GM12878 (cell line): ENCODE results near the gene HOXA1. TPM values are rescaled to one million over a fixed set of nuclear protein-coding genes. Genes with fewer than 3 reads are reported as not detected.

Experiments used
- ATAC-seq: fragments of 200-7000 bp; cut with Tn5 transposase; 3 replicates; pipeline ENCODE4 v1.9.1; 2020; ENCODE audit warnings: mild to moderate bottlenecking, moderate library complexity
- BruUV-seq: library from RNA; stranded (reverse); fragments of 400-500 nt; replicated peaks from 2 replicates; lab custom pipeline; 2021; lab: Mats Ljungman, UMichigan
- CTCF ChIA-PET: fragments of 300-600 bp; sonication (Branson Sonifier 250); formaldehyde crosslinking; extraction: SDS; loops from one replicate; lab custom pipeline; 2021; ENCODE audit warnings: inconsistent platforms; lab: Yijun Ruan, JAX
- POLR2A ChIA-PET: fragments of 350-600 bp; formaldehyde crosslinking; extraction: SDS; loops from one replicate; lab custom pipeline; 2021; ENCODE audit warnings: inconsistent platforms; lab: Charles Lee
- RAD21 ChIA-PET: fragments of 300-600 bp; sonication (Branson Sonifier 250); formaldehyde crosslinking; loops from one replicate; lab custom pipeline; 2023; ENCODE audit warnings: antibody characterized with exemption; ENCODE audit not compliant: unreplicated experiment; lab: Charles Lee
- SMC1A ChIA-PET: fragments of 300-600 bp; sonication (Branson Sonifier 250); formaldehyde crosslinking; loops from one replicate; lab custom pipeline; 2023; ENCODE audit not compliant: unreplicated experiment, uncharacterized antibody; lab: Charles Lee
- DNase-seq: peaks from one replicate; pipeline ENCODE4 v3.0.0-alpha.2; 2011; ENCODE audit warnings: low read depth, low spot score
- FAIRE-seq: peaks from 3 replicates; lab custom pipeline; 2011; peaks lifted over from hg19 to GRCh38; lab: Jason Lieb, UNC
- H2AFZ ChIP-seq: 2 replicates; pipeline ENCODE4 v1.6.0; 2011; ENCODE audit warnings: low read depth, low read length, control low read depth; ENCODE audit not compliant: control insufficient read depth
- H3K27ac ChIP-seq: 2 replicates; pipeline ENCODE4 v1.5.1; 2011; ENCODE audit warnings: control low read depth; ENCODE audit not compliant: control insufficient read depth, insufficient read depth
- H3K27me3 ChIP-seq, 2 experiments: replicated peaks in 1 of 2; 2 replicates each; pipeline versions ENCODE4 v1.6.0 to v1.6.1; 2011; ENCODE audit warnings: low read length in 1 of 2; ENCODE audit not compliant: control insufficient read depth in 2 of 2, insufficient read depth in 2 of 2
- H3K36me3 ChIP-seq, 2 experiments: 2 replicates each; pipeline ENCODE4 v1.5.1; 2011; ENCODE audit warnings: low read length in 1 of 2; ENCODE audit not compliant: control insufficient read depth in 2 of 2, insufficient read depth in 2 of 2
- H3K4me1 ChIP-seq: 2 replicates; pipeline ENCODE4 v1.6.1; 2011; ENCODE audit warnings: mild to moderate bottlenecking, low read length, moderate library complexity, mixed read lengths; ENCODE audit not compliant: control insufficient read depth, insufficient read depth
- H3K4me2 ChIP-seq: 2 replicates; pipeline ENCODE4 v1.6.0; 2011; ENCODE audit warnings: control low read depth; ENCODE audit not compliant: control insufficient read depth, insufficient read depth
- H3K4me3 ChIP-seq: fragments of 200-600 bp; sonication (generic); 2 replicates; pipeline ENCODE4 v1.5.1; 2016
- H3K79me2 ChIP-seq: 2 replicates; pipeline ENCODE4 v1.6.0; 2011; ENCODE audit warnings: low read length; ENCODE audit not compliant: control insufficient read depth, insufficient read depth
- H3K9ac ChIP-seq: 2 replicates; pipeline ENCODE4 v1.8.0; 2011; ENCODE audit warnings: low read length, control low read depth, mixed read lengths; ENCODE audit not compliant: control insufficient read depth, insufficient read depth
- H3K9me3 ChIP-seq: replicated peaks from 3 replicates; pipeline ENCODE4 v1.5.1; 2011; ENCODE audit warnings: mild to moderate bottlenecking, low read length; ENCODE audit not compliant: control insufficient read depth, insufficient read depth
- H4K20me1 ChIP-seq: 2 replicates; pipeline ENCODE4 v1.6.0; 2011; ENCODE audit not compliant: control insufficient read depth, insufficient read depth
- CHD4 ChIP-seq: fragments of 200-600 bp; sonication (generic); IDR thresholded peaks from 2 replicates; pipeline ENCODE4 v1.6.1; 2016; ENCODE audit warnings: mild to moderate bottlenecking
- CREM ChIP-seq: IDR thresholded peaks from 2 replicates; pipeline ENCODE4 v1.6.1; 2014; ENCODE audit warnings: antibody characterized with exemption, low read depth
- FOXM1 ChIP-seq: IDR thresholded peaks from 2 replicates; pipeline ENCODE4 v1.6.1; 2012; ENCODE audit warnings: low read depth, mild to moderate bottlenecking, inconsistent platforms, low read length, moderate library complexity
- HDAC6 ChIP-seq: fragments of 200-600 bp; sonication (generic); IDR thresholded peaks from one replicate; pipeline ENCODE4 v1.8.0; 2017; ENCODE audit warnings: antibody characterized with exemption; ENCODE audit not compliant: unreplicated experiment
- IKZF2 ChIP-seq, 2 experiments: fragments of 450-650 bp; IDR thresholded peaks; 2 replicates each; pipeline ENCODE4 v1.6.1; 2017; ENCODE audit warnings: mild to moderate bottlenecking in 2 of 2, moderate library complexity in 2 of 2
- JUNB ChIP-seq: IDR thresholded peaks from 2 replicates; pipeline ENCODE4 v1.6.1; 2016; ENCODE audit warnings: antibody characterized with exemption, mild to moderate bottlenecking
- KLF5 ChIP-seq: fragments of 450-650 bp; IDR thresholded peaks from 2 replicates; pipeline ENCODE4 v1.6.1; 2014; ENCODE audit warnings: mild to moderate bottlenecking; ENCODE audit not compliant: partially characterized antibody
- MEF2B ChIP-seq: fragments of 450-650 bp; IDR thresholded peaks from 2 replicates; pipeline ENCODE4 v1.6.1; 2018; ENCODE audit warnings: mild to moderate bottlenecking, moderate library complexity; ENCODE audit not compliant: partially characterized antibody, poor library complexity, severe bottlenecking
- MYC ChIP-seq: IDR thresholded peaks from 2 replicates; pipeline ENCODE4 v1.6.1; 2011; ENCODE audit warnings: mild to moderate bottlenecking, low read length, moderate library complexity, inconsistent platforms; ENCODE audit not compliant: insufficient read depth, insufficient replicate concordance, insufficient read length, severe bottlenecking
- RAD51 ChIP-seq: fragments of 450-650 bp; IDR thresholded peaks from 2 replicates; pipeline ENCODE4 v1.6.1; 2016; ENCODE audit warnings: moderate library complexity, mild to moderate bottlenecking, inconsistent platforms
- RB1 ChIP-seq: fragments of 450-650 bp; formaldehyde crosslinking; IDR thresholded peaks from 2 replicates; pipeline ENCODE4 v1.6.1; 2017; ENCODE audit warnings: mild to moderate bottlenecking, borderline replicate concordance
- RBBP5 ChIP-seq: fragments of 200-600 bp; sonication (generic); conservative IDR thresholded peaks from 2 replicates; pipeline ENCODE4 v1.6.1; 2016
- SRF ChIP-seq, 2 experiments: IDR thresholded peaks; 2 replicates each; pipeline ENCODE4 v1.6.1; 2011; ENCODE audit warnings: low read depth in 2 of 2, low read length in 2 of 2, mild to moderate bottlenecking in 1 of 2, moderate library complexity in 1 of 2
- SUPT20H ChIP-seq: IDR thresholded peaks from 2 replicates; pipeline ENCODE4 v1.6.1; 2011; ENCODE audit warnings: low read depth, mild to moderate bottlenecking, low read length, moderate library complexity, borderline replicate concordance; ENCODE audit not compliant: control insufficient read depth
- TCF7 ChIP-seq: IDR thresholded peaks from 2 replicates; pipeline ENCODE4 v1.6.1; 2014; ENCODE audit warnings: antibody characterized with exemption, borderline replicate concordance
- USF1 ChIP-seq: IDR thresholded peaks from 2 replicates; pipeline ENCODE4 v1.6.1; 2011; ENCODE audit warnings: borderline replicate concordance, low read depth, mild to moderate bottlenecking, moderate library complexity, mixed read lengths, low read length; ENCODE audit not compliant: insufficient read depth; ENCODE audit errors: extremely low read length
- WGBS: methylation state at CpG from one replicate; pipeline ENCODE4 v1.1.6; 2016; ENCODE audit warnings: low lambda C conversion rate; ENCODE audit not compliant: insufficient replicate concordance, insufficient coverage; ENCODE audit errors: missing lambda C conversion rate; 5-methylcytosine and 5-hydroxymethylcytosine counted together
- in situ Hi-C: fragments of 300-500 bp; cut with MboI; formaldehyde crosslinking; loops from 9 replicates; pipeline ENCODE4 v1.14.3; 2018; ENCODE audit warnings: mixed read lengths
- intact Hi-C: fragments of 100-400 bp; cut with micrococcal nuclease; formaldehyde crosslinking; loops from one replicate; pipeline ENCODE4 v1.14.2; 2022; ENCODE audit not compliant: unreplicated experiment
- polyA plus RNA-seq, 11 experiments: library from polyadenylated mRNA; depleted of rRNA in 4 of 11; unstranded in 6 of 11; stranded (reverse) in 5 of 11; fragments of >200 nt; fragmentation: Nextera tagmentation in 4 of 11; fragmentation: Illumina TruSeq in 1 of 11; extraction: Ambion mirVana in 4 of 11; extraction: Trizol in 1 of 11; gene quantifications; 1 replicate in 1 of 11; 2 replicates in 10 of 11; pipeline versions ENCODE4 v1.2.1 to v1.2.3, GENCODE V29; 2011 to 2016; ENCODE audit warnings: inconsistent platforms in 2 of 11, missing spikeins in 2 of 11, low read depth in 1 of 11
- total RNA-seq, 4 experiments: library from RNA; depleted of rRNA in 3 of 4; stranded (reverse); fragments of >200 nt in 3 of 4; fragmentation: Illumina TruSeq in 1 of 4; extraction: Trizol in 1 of 4; gene quantifications; 2 replicates each; pipeline versions ENCODE4 v1.2.1 to v1.2.3, GENCODE V29; 2013 to 2021
- TF ChIP-seq, protein P1 (sequence below): IDR thresholded peaks from 2 replicates; pipeline ENCODE4 v1.6.1; 2011; ENCODE audit warnings: low read depth, low read length, improper control_type of control experiment, borderline replicate concordance

HOXA1 gene
- total and polyA plus RNA-seq, 10 of the 15 experiments (the other 5 are each of a cell fraction or from before 2014, with no cell fraction given), result 0.06 to 1.7 (median 0.18) TPM; not detected in 3

DNA sequence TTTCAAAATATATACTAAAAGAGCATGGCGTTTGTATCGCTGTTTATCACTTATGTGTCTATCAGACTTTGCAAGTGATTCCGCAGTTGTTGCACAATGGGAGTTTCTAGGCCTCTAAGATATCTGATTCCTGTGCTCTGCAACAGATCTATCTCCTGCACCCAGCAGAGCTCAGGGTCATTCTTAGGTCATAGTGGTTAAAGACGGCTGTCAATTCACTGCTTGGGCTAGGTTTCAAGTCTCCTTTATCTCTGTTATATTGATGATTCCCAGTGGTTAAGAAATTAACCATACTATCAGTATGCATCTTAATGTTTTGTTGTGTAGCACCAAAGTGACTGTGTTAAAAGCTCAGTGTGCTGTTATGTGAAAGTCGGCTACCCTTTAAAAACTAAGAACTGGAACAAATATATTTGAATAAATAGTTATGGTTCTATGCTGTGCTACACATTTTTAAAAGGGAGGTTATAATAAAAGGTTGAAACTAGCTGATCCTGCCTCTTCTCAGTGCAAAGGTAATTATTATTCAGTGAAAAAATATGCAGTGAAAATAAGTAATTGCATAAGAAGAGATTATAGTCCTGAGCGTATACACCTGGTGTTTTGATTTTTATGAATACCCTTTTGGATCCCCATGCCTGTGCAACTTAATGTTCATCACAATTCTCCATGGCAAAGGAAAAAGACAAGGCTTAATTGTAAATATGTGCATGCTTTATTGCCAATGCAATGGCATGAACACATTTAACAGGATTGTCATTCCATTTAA, 24.0 kb downstream of the HOXA1 start:
- no peak for DNase-seq
- H3K27me3 ChIP-seq, result no peaks in the 10 kb centered on the region
- no peak overlapping the region for H2AFZ ChIP-seq
- RAD21 ChIA-PET, result no interaction called here
- SMC1A ChIA-PET, result interaction anchor here (0.5 to 4.6 kb wide), 4 partner anchors 12 to 1634 kb away, joined by 3 to 21 read pairs (median 7); no protein-coding TSS in a partner anchor
- no peak overlapping the region for H3K27ac ChIP-seq
- no peaks in the 10 kb centered on the region for H3K36me3 ChIP-seq
- in situ Hi-C loops, result no loop called here
- TF ChIP-seq TCF7 (no peak), FOXM1 (no peak), MYC (no peak), SRF (IDR thresholded peaks at IDR 0.05; ENCODE audit: low read depth in 2 of 2, low read length in 2 of 2) (no peak), KLF5 (no peak), JUNB (no peak), RBBP5 (no peak), CHD4 (no peak), RB1 (no peak), IKZF2 (IDR thresholded peaks at IDR 0.05) (no peak), SUPT20H (no peak), HDAC6 (no peak), USF1 (no peak), RAD51 (no peak), MEF2B (no peak), CREM (no peak)
- TF ChIP-seq, protein P1, sequence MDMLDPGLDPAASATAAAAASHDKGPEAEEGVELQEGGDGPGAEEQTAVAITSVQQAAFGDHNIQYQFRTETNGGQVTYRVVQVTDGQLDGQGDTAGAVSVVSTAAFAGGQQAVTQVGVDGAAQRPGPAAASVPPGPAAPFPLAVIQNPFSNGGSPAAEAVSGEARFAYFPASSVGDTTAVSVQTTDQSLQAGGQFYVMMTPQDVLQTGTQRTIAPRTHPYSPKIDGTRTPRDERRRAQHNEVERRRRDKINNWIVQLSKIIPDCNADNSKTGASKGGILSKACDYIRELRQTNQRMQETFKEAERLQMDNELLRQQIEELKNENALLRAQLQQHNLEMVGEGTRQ, result no peak
- TF ChIP-seq, all 136 proteins: peak for 0
- Histone ChIP-seq H3K4me3 (no peak overlapping the region), H3K4me2 (no peak overlapping the region), H3K9me3 (no peaks in the 10 kb centered on the region), H4K20me1 (no peaks in the 10 kb centered on the region), H3K79me2 (no peaks in the 10 kb centered on the region), H3K4me1 (no peaks in the 10 kb centered on the region), H3K9ac (no peak overlapping the region)
- WGBS, result 58% methylated on average over 6 of the region's 6 CpGs
- peak; percentile 35 for FAIRE-seq
- ChIA-PET CTCF (interaction anchor here (1.0 to 1.4 kb wide), 2 partner anchors 12 to 19 kb away, joined by 3 read pairs; no protein-coding TSS in a partner anchor), POLR2A (interaction anchor here (0.6 kb wide), 1 partner anchor 49 kb away, joined by 4 read pairs; no protein-coding TSS in a partner anchor)
- BruUV-seq, result no TSS peak
- intact Hi-C loops, result no loop called here
- no peak; the same call in 2 of the 3 replicates for ATAC-seq
